Measurements from ENCODE around the gene ROPN1B. TPM values are rescaled to one million over a fixed set of nuclear protein-coding genes. Genes with fewer than 3 reads are reported as not detected.
"Not testable (repeated sequence)": the region's sequence is repeated elsewhere in the genome, so short reads cannot be mapped to it uniquely, and the experiment has no call there.

The ROPN1B gene
- total RNA-seq, 1 donor from 2014 or later: 2.5 TPM

- Mint-ChIP-seq H3K4me1 (peaks cover 26% of the 10 kb centered on the region), H3K27ac (ENCODE audit: unreplicated experiment) (peak overlapping the region; percentile 43)
- H3K9me3 Mint-ChIP-seq; DNase-seq (ENCODE audit: low read depth, low spot score); H3K4me3 Mint-ChIP-seq; H3K27me3 Mint-ChIP-seq (ENCODE audit: low read depth); H3K36me3 Mint-ChIP-seq (ENCODE audit: low read depth): not testable (repeated sequence)
Measured at GRCh38 chr3:125933397-125934173, 35.4 kb upstream of the ROPN1B start.

DNA sequence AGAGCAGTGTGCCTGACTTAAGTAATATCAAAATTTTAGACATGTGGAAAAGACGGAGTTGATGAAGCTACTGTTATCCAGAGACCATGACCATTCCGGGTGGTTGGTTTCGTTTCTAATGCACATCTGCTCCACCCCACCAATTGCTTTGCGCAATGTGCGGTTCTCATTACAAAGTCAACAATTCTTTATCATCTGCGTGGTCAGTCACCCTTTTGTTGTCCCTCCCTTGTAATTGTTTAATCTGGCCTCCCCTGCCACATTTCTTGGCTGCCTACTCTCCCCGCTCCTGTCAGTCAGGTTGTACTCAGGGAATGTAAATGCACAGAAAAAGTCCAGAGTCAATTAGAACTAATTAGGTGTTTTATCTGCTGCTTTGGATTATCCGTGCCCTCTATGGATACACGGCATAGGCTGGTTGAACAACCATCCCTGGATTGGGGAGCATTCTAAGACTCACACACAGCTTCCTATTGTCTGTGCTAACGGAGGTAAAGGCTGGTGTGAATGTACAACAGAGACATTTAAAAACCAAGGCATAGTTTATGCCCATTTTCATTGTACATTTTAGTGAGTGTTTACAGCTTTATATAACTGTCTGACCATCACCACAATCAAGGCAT, 33.6 kb upstream of the ROPN1B start:
- not testable (repeated sequence) for H3K27ac Mint-ChIP-seq (ENCODE audit: unreplicated experiment); H3K9me3 Mint-ChIP-seq; DNase-seq (ENCODE audit: low read depth, low spot score); H3K36me3 Mint-ChIP-seq (ENCODE audit: low read depth); H3K27me3 Mint-ChIP-seq (ENCODE audit: low read depth); H3K4me3 Mint-ChIP-seq
- peaks cover 15% of the 10 kb centered on the region for H3K4me1 Mint-ChIP-seq

- not testable (repeated sequence) for H3K27me3 Mint-ChIP-seq (ENCODE audit: low read depth); H3K36me3 Mint-ChIP-seq (ENCODE audit: low read depth); H3K27ac Mint-ChIP-seq (ENCODE audit: unreplicated experiment); H3K9me3 Mint-ChIP-seq
- peak; percentile 38 for TF ChIP-seq CTCF (conservative IDR thresholded peaks at IDR 0.05)
- DNase-seq (ENCODE audit: low read depth, low spot score): peak; percentile 23
- Mint-ChIP-seq H3K4me3 (peak overlapping the region; percentile 31), H3K4me1 (peaks cover 15% of the 10 kb centered on the region)
Measured at GRCh38 chr3:125936210-125936815, 32.7 kb upstream of the ROPN1B start.

DNA sequence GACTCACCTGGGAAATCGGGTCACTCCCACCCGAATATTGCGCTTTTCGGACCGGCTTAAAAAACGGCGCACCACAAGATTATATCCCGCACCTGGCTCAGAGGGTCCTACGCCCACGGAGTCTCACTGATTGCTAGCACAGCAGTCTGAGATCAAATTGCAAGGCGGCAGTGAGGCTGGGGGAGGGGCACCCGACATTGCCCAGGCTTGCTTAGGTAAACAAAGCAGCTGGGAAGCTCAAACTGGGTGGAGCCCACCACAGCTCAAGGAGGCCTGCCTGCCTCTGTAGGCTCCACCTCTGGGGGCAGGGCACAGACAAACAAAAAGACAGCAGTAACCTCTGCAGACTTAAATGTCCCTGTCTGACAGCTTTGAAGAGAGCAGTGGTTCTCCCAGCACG, 32.1 kb upstream of the ROPN1B start:
- not testable (repeated sequence) for H3K36me3 Mint-ChIP-seq (ENCODE audit: low read depth); H3K27ac Mint-ChIP-seq (ENCODE audit: unreplicated experiment); DNase-seq (ENCODE audit: low read depth, low spot score); H3K27me3 Mint-ChIP-seq (ENCODE audit: low read depth); H3K4me3 Mint-ChIP-seq; H3K9me3 Mint-ChIP-seq
- H3K4me1 Mint-ChIP-seq: peaks cover 15% of the 10 kb centered on the region

DNA sequence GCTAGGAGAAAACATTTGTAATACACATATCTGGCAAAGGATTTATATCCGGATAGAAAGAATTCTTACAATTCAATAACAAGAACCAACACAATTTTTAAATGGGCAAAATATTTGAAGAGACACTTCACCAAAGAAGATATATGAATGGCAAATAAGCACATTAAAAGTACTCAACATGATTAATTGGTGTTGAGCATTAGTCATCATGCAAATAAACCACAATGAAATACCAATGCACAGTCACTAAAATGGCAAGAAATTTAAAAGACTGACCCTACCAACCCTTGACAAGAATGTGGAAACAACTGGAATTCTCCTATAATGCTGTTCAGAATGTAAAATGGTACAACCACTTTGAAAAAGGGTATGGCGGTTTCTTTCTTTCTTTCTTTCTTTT, 21.2 kb upstream of the ROPN1B start:
- H3K9me3 Mint-ChIP-seq; H3K4me1 Mint-ChIP-seq; H3K4me3 Mint-ChIP-seq; H3K36me3 Mint-ChIP-seq (ENCODE audit: low read depth); H3K27ac Mint-ChIP-seq (ENCODE audit: unreplicated experiment); DNase-seq (ENCODE audit: low read depth, low spot score): not testable (repeated sequence)
- H3K27me3 Mint-ChIP-seq (ENCODE audit: low read depth): peaks cover 50% of the 10 kb centered on the region

GRCh38 chr3:125948901-125949300, 20.1 kb upstream of the ROPN1B start:
- not testable (repeated sequence) for H3K36me3 Mint-ChIP-seq (ENCODE audit: low read depth); H3K4me3 Mint-ChIP-seq; H3K27ac Mint-ChIP-seq (ENCODE audit: unreplicated experiment); DNase-seq (ENCODE audit: low read depth, low spot score); H3K9me3 Mint-ChIP-seq; H3K4me1 Mint-ChIP-seq
- H3K27me3 Mint-ChIP-seq (ENCODE audit: low read depth): peaks cover 53% of the 10 kb centered on the region

GRCh38 chr3:125951176-125951575, 17.8 kb upstream of the ROPN1B start:
- DNase-seq (ENCODE audit: low read depth, low spot score); H3K27ac Mint-ChIP-seq (ENCODE audit: unreplicated experiment); H3K9me3 Mint-ChIP-seq; H3K4me1 Mint-ChIP-seq; H3K36me3 Mint-ChIP-seq (ENCODE audit: low read depth); H3K4me3 Mint-ChIP-seq: not testable (repeated sequence)
- peaks cover 51% of the 10 kb centered on the region for H3K27me3 Mint-ChIP-seq (ENCODE audit: low read depth)

- not testable (repeated sequence) for DNase-seq (ENCODE audit: low read depth, low spot score); H3K36me3 Mint-ChIP-seq (ENCODE audit: low read depth); H3K4me1 Mint-ChIP-seq; H3K9me3 Mint-ChIP-seq; H3K27ac Mint-ChIP-seq (ENCODE audit: unreplicated experiment)
- Mint-ChIP-seq H3K27me3 (ENCODE audit: low read depth) (peaks cover 45% of the 10 kb centered on the region), H3K4me3 (peak overlapping the region; percentile 64)
Measured at GRCh38 chr3:125957020-125957419, 12.0 kb upstream of the ROPN1B start.
